Measurements from ENCODE around the gene EML4.
"Not testable (repeated sequence)": the region's sequence is repeated elsewhere in the genome, so short reads cannot be mapped to it uniquely, and the experiment has no call there.

The EML4 gene

GRCh38 chr2:42314892-42315468 lies 145.8 kb downstream of the EML4 start:
- DNase-seq = peak; percentile 24

- DNase-seq = no peak
These were observed 146.8 kb downstream of the EML4 start for GRCh38 chr2:42315844-42316470.

- no peak for DNase-seq
These were observed 147.8 kb downstream of the EML4 start for GRCh38 chr2:42316910-42317309.

GRCh38 chr2:42317486-42317885 lies 148.3 kb downstream of the EML4 start:
- DNase-seq = no peak

- DNase-seq = no peak
These were observed 148.8 kb downstream of the EML4 start for GRCh38 chr2:42317945-42318344.

GRCh38 chr2:42319265-42319664 lies 150.1 kb downstream of the EML4 start:
- no peak for DNase-seq

GRCh38 chr2:42321452-42322064 lies 152.4 kb downstream of the EML4 start:
- DNase-seq = no peak

- DNase-seq = no peak
These were observed 155.1 kb downstream of the EML4 start for GRCh38 chr2:42324244-42324643.

GRCh38 chr2:42324949-42325348 lies 155.8 kb downstream of the EML4 start:
- DNase-seq = no peak

GRCh38 chr2:42325609-42326008 lies 156.5 kb downstream of the EML4 start:
- DNase-seq = no peak

GRCh38 chr2:42327125-42327524 lies 158.0 kb downstream of the EML4 start:
- peak; percentile 53 for DNase-seq

GRCh38 chr2:42328148-42328833 lies 159.1 kb downstream of the EML4 start:
- DNase-seq = peak; percentile 27

- no peak for DNase-seq
These were observed 159.8 kb downstream of the EML4 start for GRCh38 chr2:42328923-42329322.

GRCh38 chr2:42329736-42330135 lies 160.6 kb downstream of the EML4 start:
- no peak for DNase-seq

- no peak for DNase-seq
These were observed 162.6 kb downstream of the EML4 start for GRCh38 chr2:42331569-42332284.

- DNase-seq = no peak
These were observed 163.4 kb downstream of the EML4 start for GRCh38 chr2:42332575-42332974.

GRCh38 chr2:42333579-42333978 lies 164.4 kb downstream of the EML4 start:
- no peak for DNase-seq

- no peak for DNase-seq
These were observed 165.1 kb downstream of the EML4 start for GRCh38 chr2:42334220-42334619.

GRCh38 chr2:42334865-42335264 lies 165.7 kb downstream of the EML4 start:
- DNase-seq = not testable (repeated sequence)

GRCh38 chr2:42335514-42336104 lies 166.5 kb downstream of the EML4 start:
- DNase-seq = no peak

- DNase-seq = no peak
These were observed 167.3 kb downstream of the EML4 start for GRCh38 chr2:42336361-42336965.

- DNase-seq = no peak
These were observed 168.2 kb downstream of the EML4 start for GRCh38 chr2:42337356-42337820.

Data from activated CD4-positive, alpha-beta T cell treated with anti-CD3 and anti-CD28 coated beads, Interleukin-2, amount 50 U/mL, for 16 hours (primary cell).